HepG2 (cell line): ENCODE measurements around the gene STK24.

ENCODE experiments used
- EZH2 ChIP-seq: conservative IDR thresholded peaks from 2 replicates; pipeline ENCODE4 v1.6.1; 2012; ENCODE audit warnings: mild to moderate bottlenecking, low read depth, low read length, moderate library complexity
- KDM1A ChIP-seq: IDR thresholded peaks from 2 replicates; pipeline ENCODE4 v1.6.1; 2016; ENCODE audit warnings: missing compliant biosample characterization
- KLF15 ChIP-seq: sonication (generic); formaldehyde crosslinking; IDR thresholded peaks from 2 replicates; pipeline ENCODE4 v1.8.1; 2023; ENCODE audit warnings: borderline replicate concordance, mild to moderate bottlenecking, inconsistent platforms, missing genetic modification reagents, mixed read lengths
- ZNF317 ChIP-seq: sonication (generic); formaldehyde crosslinking; IDR thresholded peaks from 2 replicates; pipeline ENCODE4 v1.5.0; 2020; ENCODE audit warnings: mild to moderate bottlenecking, missing genetic modification reagents
- TF ChIP-seq, protein P1 (sequence below): sonication (generic); formaldehyde crosslinking; IDR thresholded peaks from 2 replicates; pipeline ENCODE4 v1.5.0; 2020; ENCODE audit warnings: mild to moderate bottlenecking, missing genetic modification reagents, moderate library complexity
- TF ChIP-seq, protein P2 (sequence below), 2 experiments: IDR thresholded peaks; 2 replicates each; pipeline ENCODE4 v1.6.1; 2011 to 2012; ENCODE audit warnings: low read length in 2 of 2, borderline replicate concordance in 1 of 2, low read depth in 1 of 2, mild to moderate bottlenecking in 1 of 2, moderate library complexity in 1 of 2
- TF ChIP-seq, protein P3 (sequence below): sonication (generic); formaldehyde crosslinking; conservative IDR thresholded peaks from 2 replicates; pipeline ENCODE4 v1.5.0; 2020; ENCODE audit warnings: missing genetic modification reagents
- TF ChIP-seq, protein P4 (sequence below), 2 experiments: sonication (generic) in 1 of 2; formaldehyde crosslinking in 1 of 2; IDR thresholded peaks; 2 replicates each; pipeline versions ENCODE4 v1.5.1 to v1.6.1; 2011 to 2020; ENCODE audit warnings: borderline replicate concordance in 1 of 2, low read depth in 1 of 2, low read length in 1 of 2, mild to moderate bottlenecking in 1 of 2, missing genetic modification reagents in 1 of 2, moderate library complexity in 1 of 2
- TF ChIP-seq, protein P5 (sequence below): sonication (generic); formaldehyde crosslinking; IDR thresholded peaks from 2 replicates; pipeline ENCODE4 v1.4.0; 2020; ENCODE audit warnings: missing genetic modification reagents

DNA sequence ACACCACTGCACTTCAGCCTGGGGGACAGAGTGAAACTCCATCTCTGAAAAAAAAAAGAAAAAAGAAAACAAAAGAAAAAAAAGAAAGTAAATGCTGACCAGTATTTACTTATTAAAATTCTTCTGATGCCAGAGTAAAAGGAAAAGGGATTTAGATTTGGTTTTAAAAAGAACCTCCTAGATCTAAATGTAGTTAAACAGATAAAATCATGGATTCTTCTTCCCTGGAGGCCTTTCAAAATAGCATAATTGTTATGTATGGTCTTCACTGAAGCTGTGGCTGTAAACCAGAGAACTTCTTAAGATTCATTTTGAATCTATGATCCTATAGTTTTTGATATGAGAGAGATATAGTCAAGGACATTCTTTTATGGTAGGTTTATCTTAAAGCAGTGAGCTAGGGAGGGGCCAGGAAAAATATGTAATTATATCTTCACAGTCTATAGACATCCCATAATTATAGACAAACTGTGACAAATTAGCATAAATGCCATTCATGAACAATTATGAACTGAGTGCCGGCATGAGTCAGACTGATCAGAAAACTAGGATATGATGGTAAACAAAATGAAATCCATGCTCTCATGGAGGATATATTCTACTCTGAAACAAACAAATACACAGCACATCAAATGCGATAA is 14.9 kb upstream of the STK24 start:
- TF ChIP-seq, protein P1, sequence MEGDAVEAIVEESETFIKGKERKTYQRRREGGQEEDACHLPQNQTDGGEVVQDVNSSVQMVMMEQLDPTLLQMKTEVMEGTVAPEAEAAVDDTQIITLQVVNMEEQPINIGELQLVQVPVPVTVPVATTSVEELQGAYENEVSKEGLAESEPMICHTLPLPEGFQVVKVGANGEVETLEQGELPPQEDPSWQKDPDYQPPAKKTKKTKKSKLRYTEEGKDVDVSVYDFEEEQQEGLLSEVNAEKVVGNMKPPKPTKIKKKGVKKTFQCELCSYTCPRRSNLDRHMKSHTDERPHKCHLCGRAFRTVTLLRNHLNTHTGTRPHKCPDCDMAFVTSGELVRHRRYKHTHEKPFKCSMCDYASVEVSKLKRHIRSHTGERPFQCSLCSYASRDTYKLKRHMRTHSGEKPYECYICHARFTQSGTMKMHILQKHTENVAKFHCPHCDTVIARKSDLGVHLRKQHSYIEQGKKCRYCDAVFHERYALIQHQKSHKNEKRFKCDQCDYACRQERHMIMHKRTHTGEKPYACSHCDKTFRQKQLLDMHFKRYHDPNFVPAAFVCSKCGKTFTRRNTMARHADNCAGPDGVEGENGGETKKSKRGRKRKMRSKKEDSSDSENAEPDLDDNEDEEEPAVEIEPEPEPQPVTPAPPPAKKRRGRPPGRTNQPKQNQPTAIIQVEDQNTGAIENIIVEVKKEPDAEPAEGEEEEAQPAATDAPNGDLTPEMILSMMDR (CRISPR knock-in tag) = no peak
- TF ChIP-seq, protein P2, sequence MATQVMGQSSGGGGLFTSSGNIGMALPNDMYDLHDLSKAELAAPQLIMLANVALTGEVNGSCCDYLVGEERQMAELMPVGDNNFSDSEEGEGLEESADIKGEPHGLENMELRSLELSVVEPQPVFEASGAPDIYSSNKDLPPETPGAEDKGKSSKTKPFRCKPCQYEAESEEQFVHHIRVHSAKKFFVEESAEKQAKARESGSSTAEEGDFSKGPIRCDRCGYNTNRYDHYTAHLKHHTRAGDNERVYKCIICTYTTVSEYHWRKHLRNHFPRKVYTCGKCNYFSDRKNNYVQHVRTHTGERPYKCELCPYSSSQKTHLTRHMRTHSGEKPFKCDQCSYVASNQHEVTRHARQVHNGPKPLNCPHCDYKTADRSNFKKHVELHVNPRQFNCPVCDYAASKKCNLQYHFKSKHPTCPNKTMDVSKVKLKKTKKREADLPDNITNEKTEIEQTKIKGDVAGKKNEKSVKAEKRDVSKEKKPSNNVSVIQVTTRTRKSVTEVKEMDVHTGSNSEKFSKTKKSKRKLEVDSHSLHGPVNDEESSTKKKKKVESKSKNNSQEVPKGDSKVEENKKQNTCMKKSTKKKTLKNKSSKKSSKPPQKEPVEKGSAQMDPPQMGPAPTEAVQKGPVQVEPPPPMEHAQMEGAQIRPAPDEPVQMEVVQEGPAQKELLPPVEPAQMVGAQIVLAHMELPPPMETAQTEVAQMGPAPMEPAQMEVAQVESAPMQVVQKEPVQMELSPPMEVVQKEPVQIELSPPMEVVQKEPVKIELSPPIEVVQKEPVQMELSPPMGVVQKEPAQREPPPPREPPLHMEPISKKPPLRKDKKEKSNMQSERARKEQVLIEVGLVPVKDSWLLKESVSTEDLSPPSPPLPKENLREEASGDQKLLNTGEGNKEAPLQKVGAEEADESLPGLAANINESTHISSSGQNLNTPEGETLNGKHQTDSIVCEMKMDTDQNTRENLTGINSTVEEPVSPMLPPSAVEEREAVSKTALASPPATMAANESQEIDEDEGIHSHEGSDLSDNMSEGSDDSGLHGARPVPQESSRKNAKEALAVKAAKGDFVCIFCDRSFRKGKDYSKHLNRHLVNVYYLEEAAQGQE (IDR thresholded peaks at IDR 0.05; ENCODE audit: borderline replicate concordance in 1 of 2, low read depth in 1 of 2, low read length in 2 of 2) = no peak
- TF ChIP-seq, protein P3, sequence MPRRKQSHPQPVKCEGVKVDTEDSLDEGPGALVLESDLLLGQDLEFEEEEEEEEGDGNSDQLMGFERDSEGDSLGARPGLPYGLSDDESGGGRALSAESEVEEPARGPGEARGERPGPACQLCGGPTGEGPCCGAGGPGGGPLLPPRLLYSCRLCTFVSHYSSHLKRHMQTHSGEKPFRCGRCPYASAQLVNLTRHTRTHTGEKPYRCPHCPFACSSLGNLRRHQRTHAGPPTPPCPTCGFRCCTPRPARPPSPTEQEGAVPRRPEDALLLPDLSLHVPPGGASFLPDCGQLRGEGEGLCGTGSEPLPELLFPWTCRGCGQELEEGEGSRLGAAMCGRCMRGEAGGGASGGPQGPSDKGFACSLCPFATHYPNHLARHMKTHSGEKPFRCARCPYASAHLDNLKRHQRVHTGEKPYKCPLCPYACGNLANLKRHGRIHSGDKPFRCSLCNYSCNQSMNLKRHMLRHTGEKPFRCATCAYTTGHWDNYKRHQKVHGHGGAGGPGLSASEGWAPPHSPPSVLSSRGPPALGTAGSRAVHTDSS (CRISPR knock-in tag) = no peak
- TF ChIP-seq, protein P4, sequence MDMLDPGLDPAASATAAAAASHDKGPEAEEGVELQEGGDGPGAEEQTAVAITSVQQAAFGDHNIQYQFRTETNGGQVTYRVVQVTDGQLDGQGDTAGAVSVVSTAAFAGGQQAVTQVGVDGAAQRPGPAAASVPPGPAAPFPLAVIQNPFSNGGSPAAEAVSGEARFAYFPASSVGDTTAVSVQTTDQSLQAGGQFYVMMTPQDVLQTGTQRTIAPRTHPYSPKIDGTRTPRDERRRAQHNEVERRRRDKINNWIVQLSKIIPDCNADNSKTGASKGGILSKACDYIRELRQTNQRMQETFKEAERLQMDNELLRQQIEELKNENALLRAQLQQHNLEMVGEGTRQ (IDR thresholded peaks at IDR 0.05; ENCODE audit: low read depth, low read length) = no peak
- TF ChIP-seq, protein P4 (CRISPR knock-in tag; IDR thresholded peaks at IDR 0.05; ENCODE audit: borderline replicate concordance) = no peak
- TF ChIP-seq KLF15 (CRISPR knock-in tag) (no peak), EZH2 (no peak), KDM1A (CRISPR knock-in tag) (no peak), ZNF317 (CRISPR knock-in tag) (no peak)
- TF ChIP-seq, protein P5, sequence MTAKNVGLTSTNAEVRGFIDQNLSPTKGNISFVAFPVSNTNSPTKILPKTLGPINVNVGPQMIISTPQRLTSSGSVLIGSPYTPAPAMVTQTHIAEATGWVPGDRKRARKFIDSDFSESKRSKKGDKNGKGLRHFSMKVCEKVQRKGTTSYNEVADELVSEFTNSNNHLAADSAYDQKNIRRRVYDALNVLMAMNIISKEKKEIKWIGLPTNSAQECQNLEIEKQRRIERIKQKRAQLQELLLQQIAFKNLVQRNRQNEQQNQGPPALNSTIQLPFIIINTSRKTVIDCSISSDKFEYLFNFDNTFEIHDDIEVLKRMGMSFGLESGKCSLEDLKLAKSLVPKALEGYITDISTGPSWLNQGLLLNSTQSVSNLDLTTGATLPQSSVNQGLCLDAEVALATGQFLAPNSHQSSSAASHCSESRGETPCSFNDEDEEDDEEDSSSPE (CRISPR knock-in tag) = no peak
